Glutamatergic neuron (in vitro differentiated cells): ENCODE data around the gene SARS2. TPM values are rescaled to one million over a fixed set of nuclear protein-coding genes. Genes with fewer than 3 reads are reported as not detected.

ENCODE experiments used
- DNase-seq: peaks from one replicate; pipeline ENCODE4 v3.0.0; 2022
- H3K27ac Mint-ChIP-seq: one replicate; pipeline ENCODE4 v1.8.0; 2020; ENCODE audit warnings: mild to moderate bottlenecking, mixed read lengths, inconsistent platforms; ENCODE audit not compliant: unreplicated experiment
- H3K27me3 Mint-ChIP-seq: one replicate; pipeline ENCODE4 v1.8.0; 2020; ENCODE audit warnings: mild to moderate bottlenecking, moderate library complexity, mixed read lengths, inconsistent platforms; ENCODE audit not compliant: unreplicated experiment
- H3K36me3 Mint-ChIP-seq: one replicate; pipeline ENCODE4 v1.8.0; 2020; ENCODE audit warnings: mild to moderate bottlenecking, mixed read lengths, inconsistent platforms; ENCODE audit not compliant: unreplicated experiment
- H3K4me1 Mint-ChIP-seq: one replicate; pipeline ENCODE4 v1.8.0; 2020; ENCODE audit warnings: mild to moderate bottlenecking, low read depth, mixed read lengths, inconsistent platforms; ENCODE audit not compliant: unreplicated experiment
- H3K4me3 Mint-ChIP-seq: one replicate; pipeline ENCODE4 v1.8.0; 2020; ENCODE audit warnings: mild to moderate bottlenecking, mixed read lengths, inconsistent platforms; ENCODE audit not compliant: unreplicated experiment
- H3K9me3 Mint-ChIP-seq: one replicate; pipeline ENCODE4 v1.8.0; 2020; ENCODE audit warnings: mild to moderate bottlenecking, moderate library complexity, mixed read lengths, inconsistent platforms; ENCODE audit not compliant: unreplicated experiment
- total RNA-seq: library from RNA; stranded (reverse); fragmentation: NEBNext Ultra II Directional; extraction: Animal tissue kit (Norgen Biotek cat#: 25700); gene quantifications from one replicate; pipeline ENCODE4 v1.2.1, GENCODE V29; 2021; ENCODE audit not compliant: unreplicated experiment
- TF ChIP-seq, protein P1 (sequence below): fragments of 200-600 bp; sonication (generic); IDR thresholded peaks from one replicate; pipeline ENCODE4 v1.5.0; 2021; ENCODE audit not compliant: partially characterized antibody, unreplicated experiment

Gene SARS2
- total RNA-seq, 1 donor from 2014 or later, result 49.2 TPM

DNA sequence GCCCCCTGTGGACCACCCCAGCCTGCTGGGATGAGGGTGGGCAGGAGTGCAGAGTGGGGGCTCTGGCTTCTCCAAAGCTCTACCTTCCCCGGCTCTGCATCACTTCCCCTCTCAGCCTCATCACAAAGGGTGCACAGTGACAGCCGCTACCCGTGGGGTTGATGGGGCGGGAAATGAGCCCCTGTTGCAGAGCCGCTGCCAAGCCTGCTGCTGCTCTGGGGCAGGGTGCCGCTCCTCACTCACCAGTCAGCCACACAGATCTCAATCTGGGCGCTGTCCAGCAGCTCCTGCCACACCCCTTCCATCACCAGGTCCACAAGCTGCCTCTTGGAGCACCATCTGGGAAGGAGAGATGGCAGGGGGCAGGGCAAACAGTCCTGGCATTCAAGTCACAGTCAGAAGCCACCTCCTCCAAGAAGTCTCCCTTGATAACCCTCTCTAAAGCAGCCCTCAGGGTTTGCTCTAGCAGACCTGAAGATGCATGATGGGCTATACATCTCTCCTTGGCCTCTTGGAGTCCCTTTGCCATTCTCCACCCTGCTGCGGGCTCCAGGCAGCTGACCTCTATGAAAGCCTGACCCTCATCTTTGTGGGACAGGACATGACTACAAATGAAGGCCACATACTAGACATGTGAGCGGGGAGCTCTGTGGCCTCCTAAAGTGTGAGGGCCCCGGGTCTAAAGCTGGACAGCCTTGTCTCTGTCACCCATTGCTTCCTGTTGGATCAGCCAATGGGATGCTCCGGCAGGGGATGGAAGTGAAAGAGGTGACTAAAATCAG is 15.9 kb upstream of the SARS2 start:
- H3K4me1 Mint-ChIP-seq, result no peaks in the 10 kb centered on the region
- peaks cover 14% of the 10 kb centered on the region for H3K27me3 Mint-ChIP-seq
- no peak overlapping the region for H3K4me3 Mint-ChIP-seq
- H3K27ac Mint-ChIP-seq, result no peak overlapping the region
- DNase-seq, result no peak
- TF ChIP-seq, protein P1, sequence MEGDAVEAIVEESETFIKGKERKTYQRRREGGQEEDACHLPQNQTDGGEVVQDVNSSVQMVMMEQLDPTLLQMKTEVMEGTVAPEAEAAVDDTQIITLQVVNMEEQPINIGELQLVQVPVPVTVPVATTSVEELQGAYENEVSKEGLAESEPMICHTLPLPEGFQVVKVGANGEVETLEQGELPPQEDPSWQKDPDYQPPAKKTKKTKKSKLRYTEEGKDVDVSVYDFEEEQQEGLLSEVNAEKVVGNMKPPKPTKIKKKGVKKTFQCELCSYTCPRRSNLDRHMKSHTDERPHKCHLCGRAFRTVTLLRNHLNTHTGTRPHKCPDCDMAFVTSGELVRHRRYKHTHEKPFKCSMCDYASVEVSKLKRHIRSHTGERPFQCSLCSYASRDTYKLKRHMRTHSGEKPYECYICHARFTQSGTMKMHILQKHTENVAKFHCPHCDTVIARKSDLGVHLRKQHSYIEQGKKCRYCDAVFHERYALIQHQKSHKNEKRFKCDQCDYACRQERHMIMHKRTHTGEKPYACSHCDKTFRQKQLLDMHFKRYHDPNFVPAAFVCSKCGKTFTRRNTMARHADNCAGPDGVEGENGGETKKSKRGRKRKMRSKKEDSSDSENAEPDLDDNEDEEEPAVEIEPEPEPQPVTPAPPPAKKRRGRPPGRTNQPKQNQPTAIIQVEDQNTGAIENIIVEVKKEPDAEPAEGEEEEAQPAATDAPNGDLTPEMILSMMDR, result no peak
- peaks cover 5% of the 10 kb centered on the region for H3K36me3 Mint-ChIP-seq
- H3K9me3 Mint-ChIP-seq, result peaks cover 3% of the 10 kb centered on the region

DNA sequence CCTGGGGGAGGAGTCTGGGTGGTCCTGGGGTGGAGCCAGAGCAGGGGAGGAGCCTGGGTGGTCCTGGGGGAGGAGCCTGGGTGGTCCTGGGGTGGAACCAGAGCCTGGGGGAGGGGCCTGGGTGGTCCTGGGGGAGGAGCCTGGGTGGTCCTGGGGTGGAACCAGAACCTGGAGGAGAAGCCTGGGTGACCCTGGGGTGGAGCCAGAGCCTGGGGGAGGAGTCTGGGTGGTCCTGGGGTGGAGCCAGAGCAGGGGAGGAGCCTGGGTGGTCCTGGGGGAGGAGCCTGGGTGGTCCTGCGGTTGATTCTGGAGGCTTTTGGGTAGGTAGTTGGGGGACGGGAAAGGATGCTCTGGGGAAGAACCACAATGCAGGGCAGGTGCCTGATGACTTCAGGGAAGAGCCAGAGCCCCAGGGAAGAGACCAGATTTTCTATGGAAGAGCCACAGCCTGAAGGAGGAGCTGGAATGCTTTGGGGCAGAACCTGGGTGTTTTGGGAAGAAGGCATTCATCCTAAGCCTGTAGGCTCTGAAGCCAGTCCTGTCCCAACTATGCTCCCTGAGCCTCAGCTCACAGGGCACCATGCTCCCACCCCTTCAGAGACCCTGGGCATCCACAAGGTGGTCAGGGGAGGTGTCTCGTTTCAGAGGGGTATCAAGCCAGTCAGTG is 15.1 kb upstream of the SARS2 start:
- no peak for DNase-seq

DNA sequence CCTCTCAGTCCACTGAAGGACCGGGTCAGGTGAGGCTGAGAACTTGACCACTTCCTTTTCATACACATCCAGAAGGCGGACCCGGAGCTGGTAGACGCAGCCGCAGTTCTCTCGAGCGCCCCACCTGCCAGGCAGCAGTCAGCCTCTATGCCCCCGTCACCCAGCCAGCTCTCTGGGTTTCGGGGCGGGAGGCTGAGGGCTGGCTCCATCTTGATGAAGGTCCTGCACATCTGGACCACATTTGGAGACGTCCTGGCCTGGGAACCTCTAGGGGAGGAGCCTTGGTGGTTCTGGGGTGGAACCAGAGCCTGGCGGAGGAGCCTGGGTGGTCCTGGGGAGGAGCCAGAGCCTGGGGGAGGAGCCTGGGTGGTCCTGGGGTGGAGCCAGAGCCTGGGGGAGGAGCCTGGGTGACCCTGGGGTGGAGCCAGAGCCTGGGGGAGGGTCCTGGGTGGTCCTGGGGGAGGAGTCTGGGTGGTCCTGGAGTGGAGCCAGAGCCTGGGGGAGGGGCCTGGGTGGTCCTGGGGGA is 14.5 kb upstream of the SARS2 start:
- peaks cover 12% of the 10 kb centered on the region for H3K27me3 Mint-ChIP-seq
- H3K9me3 Mint-ChIP-seq, result peaks cover 5% of the 10 kb centered on the region
- TF ChIP-seq, protein P1, result no peak
- H3K27ac Mint-ChIP-seq, result no peak overlapping the region
- H3K4me1 Mint-ChIP-seq, result no peaks in the 10 kb centered on the region
- peaks cover 5% of the 10 kb centered on the region for H3K36me3 Mint-ChIP-seq
- H3K4me3 Mint-ChIP-seq, result no peak overlapping the region
- no peak for DNase-seq

More for the DNA sequence above, 15.1 kb upstream of the SARS2 start:
- Mint-ChIP-seq H3K4me1 (no peaks in the 10 kb centered on the region), H3K27ac (no peak overlapping the region), H3K27me3 (peaks cover 12% of the 10 kb centered on the region), H3K4me3 (no peak overlapping the region), H3K36me3 (peaks cover 5% of the 10 kb centered on the region), H3K9me3 (peaks cover 5% of the 10 kb centered on the region)
- TF ChIP-seq, protein P1, result no peak

DNA sequence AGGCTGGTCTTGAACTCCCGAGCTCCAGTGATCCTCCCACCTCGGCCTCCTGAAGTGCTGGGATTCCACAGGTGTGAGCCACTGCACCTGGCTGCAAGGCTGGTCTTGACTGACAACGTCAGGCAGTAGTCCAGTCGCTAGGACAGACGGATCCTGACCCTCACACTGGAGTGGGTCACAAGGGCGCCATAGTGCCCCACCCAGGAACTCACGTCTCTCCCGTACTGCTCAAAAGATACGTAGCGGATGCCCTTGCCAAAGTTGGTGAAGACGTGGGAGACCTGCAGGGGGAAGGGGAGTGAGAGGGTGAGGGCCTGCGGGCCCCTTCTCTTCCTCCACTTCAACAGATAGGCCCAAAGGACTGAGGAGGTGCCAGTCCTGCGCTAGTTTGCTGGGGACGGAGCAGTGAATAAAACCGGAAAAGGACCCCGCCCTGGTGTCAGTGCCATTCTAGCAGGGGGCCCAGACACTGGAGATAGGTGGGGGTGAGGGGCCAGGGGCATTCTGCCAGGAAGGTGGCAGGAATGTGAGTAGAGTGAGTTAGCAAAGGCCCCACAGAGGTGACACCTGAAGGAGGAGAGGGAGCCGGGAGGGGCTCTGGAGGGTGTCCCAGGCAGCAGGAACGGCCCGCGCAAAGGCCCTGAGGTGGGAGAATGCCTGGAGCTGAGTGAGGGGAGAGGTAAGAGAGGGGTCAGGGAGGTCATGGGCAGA is 12.1 kb upstream of the SARS2 start:
- Mint-ChIP-seq H3K4me1 (no peaks in the 10 kb centered on the region), H3K9me3 (peaks cover 2% of the 10 kb centered on the region)

More for the DNA sequence above, 12.1 kb upstream of the SARS2 start:
- Mint-ChIP-seq H3K36me3 (peaks cover 5% of the 10 kb centered on the region), H3K4me3 (no peak overlapping the region), H3K27me3 (peaks cover 8% of the 10 kb centered on the region), H3K27ac (no peak overlapping the region)
- TF ChIP-seq, protein P1, result no peak
- no peak for DNase-seq
